Neural progenitor cell (in vitro differentiated cells): ENCODE measurements around the gene CAPN14. TPM values are rescaled to one million over a fixed set of nuclear protein-coding genes. Genes with fewer than 3 reads are reported as not detected.

ENCODE experiments used
- DNase-seq: peaks from one replicate; pipeline ENCODE4 v3.0.0-alpha.2; 2016; ENCODE audit warnings: low spot score
- H2AFZ ChIP-seq: fragments of 200-600 bp; sonication (generic); replicated peaks from 2 replicates; pipeline ENCODE4 v1.6.1; 2016; ENCODE audit warnings: antibody characterized with exemption
- H3F3A ChIP-seq: fragments of 200-600 bp; sonication (generic); 2 replicates; pipeline ENCODE4 v1.6.1; 2016; ENCODE audit warnings: antibody characterized with exemption, low read depth
- H3K27ac ChIP-seq: fragments of 200-600 bp; sonication (generic); 2 replicates; pipeline ENCODE4 v1.5.1; 2016; ENCODE audit warnings: mild to moderate bottlenecking
- H3K27me3 ChIP-seq: fragments of 200-600 bp; sonication (generic); 2 replicates; pipeline ENCODE4 v1.6.1; 2016; ENCODE audit warnings: mild to moderate bottlenecking, moderate library complexity
- H3K36me3 ChIP-seq: fragments of 200-600 bp; sonication (generic); 2 replicates; pipeline ENCODE4 v1.5.1; 2016
- H3K4me1 ChIP-seq: fragments of 200-600 bp; sonication (generic); 2 replicates; pipeline ENCODE4 v1.6.1; 2016; ENCODE audit warnings: mixed run types
- H3K4me2 ChIP-seq: fragments of 200-600 bp; sonication (generic); 2 replicates; pipeline ENCODE4 v1.6.1; 2016
- H3K4me3 ChIP-seq: fragments of 200-600 bp; sonication (generic); 2 replicates; pipeline ENCODE4 v1.5.1; 2016
- H3K79me2 ChIP-seq: fragments of 200-600 bp; sonication (generic); 2 replicates; pipeline ENCODE4 v1.6.1; 2016; ENCODE audit warnings: low read depth
- H3K9ac ChIP-seq: fragments of 200-600 bp; sonication (generic); 2 replicates; pipeline ENCODE4 v1.6.1; 2016
- H3K9me3 ChIP-seq: fragments of 200-600 bp; sonication (generic); 2 replicates; pipeline ENCODE4 v1.5.1; 2016; ENCODE audit warnings: low read depth
- H4K20me1 ChIP-seq: fragments of 200-600 bp; sonication (generic); 2 replicates; pipeline ENCODE4 v1.6.1; 2016; ENCODE audit warnings: low read depth
- H3K27ac Mint-ChIP-seq: 3 replicates; pipeline ENCODE4 v1.8.0; 2021; ENCODE audit warnings: mixed read lengths
- H3K27me3 Mint-ChIP-seq: 2 replicates; pipeline ENCODE4 v1.8.0; 2022; ENCODE audit warnings: low read depth, mild to moderate bottlenecking, inconsistent platforms, moderate library complexity, mixed read lengths; ENCODE audit not compliant: insufficient read depth
- H3K36me3 Mint-ChIP-seq: 3 replicates; pipeline ENCODE4 v1.8.0; 2021; ENCODE audit warnings: mixed read lengths
- H3K4me1 Mint-ChIP-seq: 3 replicates; pipeline ENCODE4 v1.8.0; 2021; ENCODE audit warnings: mixed read lengths
- H3K4me3 Mint-ChIP-seq: 3 replicates; pipeline ENCODE4 v1.8.0; 2021; ENCODE audit warnings: mild to moderate bottlenecking, moderate library complexity, mixed read lengths
- H3K9me3 Mint-ChIP-seq: 3 replicates; pipeline ENCODE4 v1.8.0; 2020; ENCODE audit warnings: mixed read lengths
- CTCF ChIP-seq: fragments of 200-600 bp; sonication (generic); IDR thresholded peaks from 2 replicates; pipeline ENCODE4 v1.5.1; 2017; ENCODE audit warnings: antibody characterized with exemption, mild to moderate bottlenecking
- EZH2 ChIP-seq: fragments of 200-600 bp; sonication (generic); IDR thresholded peaks from 2 replicates; pipeline ENCODE4 v1.6.1; 2017; ENCODE audit warnings: antibody characterized with exemption, mild to moderate bottlenecking, moderate library complexity
- EZH2phosphoT487 ChIP-seq: fragments of 200-600 bp; sonication (generic); IDR thresholded peaks from 2 replicates; pipeline ENCODE4 v1.6.1; 2017; ENCODE audit warnings: antibody characterized with exemption
- total RNA-seq: library from RNA; depleted of rRNA; stranded (reverse); fragments of >200 nt; gene quantifications from 2 replicates; pipeline ENCODE4 v1.2.3, GENCODE V29; 2015; ENCODE audit warnings: low replicate concordance

The CAPN14 gene
- total RNA-seq, 1 donor from 2014 or later, result 0.04 TPM

GRCh38 chr2:31227711-31228125 is 10.4 kb upstream of the CAPN14 start:
- no peak for TF ChIP-seq EZH2phosphoT487
- TF ChIP-seq CTCF, result no peak
- TF ChIP-seq EZH2, result no peak
- Histone ChIP-seq H4K20me1 (no peaks in the 10 kb centered on the region), H3K4me1 (no peaks in the 10 kb centered on the region), H2AFZ (no peak overlapping the region), H3F3A (no peaks in the 10 kb centered on the region), H3K9me3 (no peaks in the 10 kb centered on the region), H3K4me2 (no peak overlapping the region), H3K27me3 (no peaks in the 10 kb centered on the region), H3K36me3 (no peaks in the 10 kb centered on the region), H3K79me2 (no peaks in the 10 kb centered on the region), H3K4me3 (no peak overlapping the region), H3K9ac (no peak overlapping the region), H3K27ac (no peak overlapping the region)
- no peak overlapping the region for H3K4me3 Mint-ChIP-seq
- DNase-seq, result no peak
- H3K36me3 Mint-ChIP-seq, result no peaks in the 10 kb centered on the region
- no peak overlapping the region for H3K27ac Mint-ChIP-seq
- no peaks in the 10 kb centered on the region for H3K9me3 Mint-ChIP-seq
- peaks cover 12% of the 10 kb centered on the region for H3K4me1 Mint-ChIP-seq
- peaks cover 7% of the 10 kb centered on the region for H3K27me3 Mint-ChIP-seq

DNA sequence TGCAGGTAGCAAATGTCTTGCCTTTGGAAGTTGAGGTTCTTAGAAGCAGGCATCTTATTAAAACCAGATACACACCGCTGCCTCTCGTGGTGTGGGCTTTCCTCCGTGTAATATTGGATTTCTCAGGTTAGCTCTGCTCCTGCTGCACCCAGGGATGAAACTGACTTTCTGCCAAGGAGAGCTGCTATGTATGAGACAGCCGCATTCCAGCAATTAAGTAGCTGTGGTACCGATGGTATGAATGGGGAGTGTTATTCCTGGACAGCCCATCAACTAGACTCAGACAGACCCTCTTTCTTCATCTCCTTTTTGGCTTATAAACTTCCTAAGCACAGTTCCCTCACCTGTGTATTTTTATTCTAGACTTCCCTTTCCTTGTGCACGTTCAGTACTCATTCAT is 9.8 kb upstream of the CAPN14 start:
- no peak overlapping the region for H2AFZ ChIP-seq
- no peak for DNase-seq
- no peaks in the 10 kb centered on the region for H3K36me3 Mint-ChIP-seq
- TF ChIP-seq EZH2phosphoT487 (no peak), CTCF (no peak), EZH2 (no peak)
- H3K4me2 ChIP-seq, result no peak overlapping the region
- no peak overlapping the region for H3K4me3 Mint-ChIP-seq
- H3K4me3 ChIP-seq, result no peak overlapping the region
- no peak overlapping the region for H3K27ac Mint-ChIP-seq
- H3K79me2 ChIP-seq, result no peaks in the 10 kb centered on the region
- no peaks in the 10 kb centered on the region for H3K9me3 ChIP-seq
- H3K27ac ChIP-seq, result no peak overlapping the region
- H3K4me1 Mint-ChIP-seq, result peaks cover 7% of the 10 kb centered on the region
- H3K27me3 Mint-ChIP-seq, result peaks cover 7% of the 10 kb centered on the region
- H3K36me3 ChIP-seq, result no peaks in the 10 kb centered on the region
- H3K4me1 ChIP-seq, result no peaks in the 10 kb centered on the region
- H3K9me3 Mint-ChIP-seq, result no peaks in the 10 kb centered on the region
- no peaks in the 10 kb centered on the region for H3F3A ChIP-seq
- no peak overlapping the region for H3K9ac ChIP-seq
- no peaks in the 10 kb centered on the region for H4K20me1 ChIP-seq
- H3K27me3 ChIP-seq, result no peaks in the 10 kb centered on the region

DNA sequence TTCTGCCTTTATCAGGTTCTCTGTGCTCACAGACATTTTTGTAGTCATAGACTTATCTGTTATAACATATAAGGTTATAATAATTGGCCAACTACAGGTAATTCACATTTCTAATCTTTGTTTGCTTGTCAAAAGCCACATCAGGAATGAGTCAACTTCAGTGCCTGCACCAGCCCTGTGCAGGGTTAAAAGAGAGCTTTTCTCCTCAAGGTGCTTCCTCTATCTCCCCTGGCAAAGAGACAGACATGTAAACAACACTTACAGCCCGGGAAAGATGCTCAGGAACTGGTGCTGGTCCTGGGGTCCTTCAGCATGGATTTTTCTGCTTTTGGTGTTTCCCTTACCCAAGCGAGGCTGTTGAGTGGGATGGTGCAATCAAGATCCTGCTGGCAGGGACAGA is 9.0 kb upstream of the CAPN14 start:
- H3K4me1 Mint-ChIP-seq, result peaks cover 2% of the 10 kb centered on the region
- Histone ChIP-seq H2AFZ (no peak overlapping the region), H4K20me1 (no peaks in the 10 kb centered on the region), H3K36me3 (no peaks in the 10 kb centered on the region), H3F3A (no peaks in the 10 kb centered on the region), H3K4me2 (no peak overlapping the region), H3K27me3 (no peaks in the 10 kb centered on the region), H3K9me3 (no peaks in the 10 kb centered on the region), H3K27ac (no peak overlapping the region), H3K79me2 (no peaks in the 10 kb centered on the region), H3K4me3 (no peak overlapping the region), H3K4me1 (no peaks in the 10 kb centered on the region), H3K9ac (no peak overlapping the region)
- H3K27me3 Mint-ChIP-seq, result peaks cover 5% of the 10 kb centered on the region
- no peak overlapping the region for H3K4me3 Mint-ChIP-seq
- H3K27ac Mint-ChIP-seq, result no peak overlapping the region
- no peaks in the 10 kb centered on the region for H3K9me3 Mint-ChIP-seq
- DNase-seq, result no peak
- TF ChIP-seq EZH2phosphoT487, result no peak
- no peak for TF ChIP-seq EZH2
- TF ChIP-seq CTCF, result no peak
- H3K36me3 Mint-ChIP-seq, result no peaks in the 10 kb centered on the region
